ENCODE measurements around the gene ZBTB26.

DNA sequence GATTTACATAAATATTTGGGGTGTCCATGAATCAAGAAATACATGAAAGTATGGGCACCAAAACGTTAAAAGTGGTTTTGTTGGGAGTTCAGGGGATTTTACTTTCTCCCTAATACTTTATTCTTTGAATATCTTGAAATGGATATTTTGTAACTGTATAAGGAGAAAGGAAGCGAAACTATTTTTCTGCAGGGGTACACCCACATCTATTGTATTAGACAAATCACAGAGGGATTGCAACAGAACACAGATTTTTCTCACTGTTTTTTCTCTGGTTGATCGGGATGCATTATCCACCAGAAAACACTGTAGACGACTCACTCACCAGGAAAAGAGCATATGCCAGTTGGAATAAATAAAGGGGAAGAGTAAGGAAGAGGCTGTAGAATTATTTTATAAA is 8.3 kb upstream of the ZBTB26 start:
- TF ChIP-seq, protein P1, sequence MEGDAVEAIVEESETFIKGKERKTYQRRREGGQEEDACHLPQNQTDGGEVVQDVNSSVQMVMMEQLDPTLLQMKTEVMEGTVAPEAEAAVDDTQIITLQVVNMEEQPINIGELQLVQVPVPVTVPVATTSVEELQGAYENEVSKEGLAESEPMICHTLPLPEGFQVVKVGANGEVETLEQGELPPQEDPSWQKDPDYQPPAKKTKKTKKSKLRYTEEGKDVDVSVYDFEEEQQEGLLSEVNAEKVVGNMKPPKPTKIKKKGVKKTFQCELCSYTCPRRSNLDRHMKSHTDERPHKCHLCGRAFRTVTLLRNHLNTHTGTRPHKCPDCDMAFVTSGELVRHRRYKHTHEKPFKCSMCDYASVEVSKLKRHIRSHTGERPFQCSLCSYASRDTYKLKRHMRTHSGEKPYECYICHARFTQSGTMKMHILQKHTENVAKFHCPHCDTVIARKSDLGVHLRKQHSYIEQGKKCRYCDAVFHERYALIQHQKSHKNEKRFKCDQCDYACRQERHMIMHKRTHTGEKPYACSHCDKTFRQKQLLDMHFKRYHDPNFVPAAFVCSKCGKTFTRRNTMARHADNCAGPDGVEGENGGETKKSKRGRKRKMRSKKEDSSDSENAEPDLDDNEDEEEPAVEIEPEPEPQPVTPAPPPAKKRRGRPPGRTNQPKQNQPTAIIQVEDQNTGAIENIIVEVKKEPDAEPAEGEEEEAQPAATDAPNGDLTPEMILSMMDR (IDR thresholded peaks at IDR 0.05): no peak
- TF ChIP-seq POLR2A (IDR thresholded peaks at IDR 0.05): no peak

Data from Peyer's patch (tissue), 4 donors.